ENCODE results near the gene CHKA.

DNA sequence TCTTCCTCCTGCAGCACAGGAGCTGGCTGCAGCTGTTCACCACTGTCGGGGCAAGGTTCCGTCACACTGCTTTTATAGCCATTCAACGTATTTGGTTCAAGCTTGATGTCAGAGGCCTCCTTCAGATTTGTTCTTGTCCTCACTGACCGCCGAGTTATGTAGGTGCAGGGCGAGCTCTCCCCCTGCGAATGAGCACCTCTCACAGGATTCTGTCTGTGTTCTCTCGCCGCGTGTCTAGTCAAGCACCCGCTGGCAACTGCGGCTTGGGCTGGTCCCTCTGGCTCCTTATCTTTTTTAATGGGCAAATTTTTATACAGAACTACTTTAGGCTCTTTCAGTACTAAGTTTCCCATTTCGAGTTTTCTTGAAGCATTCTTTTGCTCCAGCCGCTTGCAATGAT is 37.4 kb upstream of the CHKA start:
- TF ChIP-seq, protein P1, sequence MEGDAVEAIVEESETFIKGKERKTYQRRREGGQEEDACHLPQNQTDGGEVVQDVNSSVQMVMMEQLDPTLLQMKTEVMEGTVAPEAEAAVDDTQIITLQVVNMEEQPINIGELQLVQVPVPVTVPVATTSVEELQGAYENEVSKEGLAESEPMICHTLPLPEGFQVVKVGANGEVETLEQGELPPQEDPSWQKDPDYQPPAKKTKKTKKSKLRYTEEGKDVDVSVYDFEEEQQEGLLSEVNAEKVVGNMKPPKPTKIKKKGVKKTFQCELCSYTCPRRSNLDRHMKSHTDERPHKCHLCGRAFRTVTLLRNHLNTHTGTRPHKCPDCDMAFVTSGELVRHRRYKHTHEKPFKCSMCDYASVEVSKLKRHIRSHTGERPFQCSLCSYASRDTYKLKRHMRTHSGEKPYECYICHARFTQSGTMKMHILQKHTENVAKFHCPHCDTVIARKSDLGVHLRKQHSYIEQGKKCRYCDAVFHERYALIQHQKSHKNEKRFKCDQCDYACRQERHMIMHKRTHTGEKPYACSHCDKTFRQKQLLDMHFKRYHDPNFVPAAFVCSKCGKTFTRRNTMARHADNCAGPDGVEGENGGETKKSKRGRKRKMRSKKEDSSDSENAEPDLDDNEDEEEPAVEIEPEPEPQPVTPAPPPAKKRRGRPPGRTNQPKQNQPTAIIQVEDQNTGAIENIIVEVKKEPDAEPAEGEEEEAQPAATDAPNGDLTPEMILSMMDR (IDR thresholded peaks at IDR 0.05): no peak
- no peak for TF ChIP-seq SIN3A (IDR thresholded peaks at IDR 0.05; ENCODE audit: borderline replicate concordance, insufficient read depth, low read depth, low read length)

Measured in Panc1 (cell line).